Suppressor macrophage treated with lipopolysaccharide for 4 hours (primary cell): Measurements from ENCODE around the gene CERS6.
"Not testable (repeated sequence)": the region's sequence is repeated elsewhere in the genome, so short reads cannot be mapped to it uniquely, and the experiment has no call there.

Experiments used
- DNase-seq: peaks from one replicate; pipeline ENCODE4 v3.0.0-alpha.2; 2020

Gene CERS6

DNA sequence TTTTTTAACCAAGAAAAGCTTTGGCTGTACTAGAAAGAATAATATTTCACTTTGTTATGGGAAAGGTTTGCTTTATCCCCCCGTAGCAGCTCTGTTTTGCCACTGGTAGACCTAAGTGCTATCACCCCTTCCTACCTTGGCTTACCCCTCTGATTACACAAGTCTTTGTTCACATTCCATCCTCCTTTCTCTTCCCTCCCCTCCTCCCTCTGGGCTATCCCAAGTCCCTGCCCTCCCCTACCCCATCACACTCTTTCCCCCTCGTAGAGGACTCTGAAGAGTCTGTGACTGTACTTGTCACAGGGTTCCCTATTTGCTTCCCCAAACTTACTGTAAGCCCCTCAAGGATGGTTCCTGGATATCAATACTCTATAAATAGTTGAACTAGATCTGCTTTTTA lies 193.5 kb downstream of the CERS6 start:
- no peak for DNase-seq

DNA sequence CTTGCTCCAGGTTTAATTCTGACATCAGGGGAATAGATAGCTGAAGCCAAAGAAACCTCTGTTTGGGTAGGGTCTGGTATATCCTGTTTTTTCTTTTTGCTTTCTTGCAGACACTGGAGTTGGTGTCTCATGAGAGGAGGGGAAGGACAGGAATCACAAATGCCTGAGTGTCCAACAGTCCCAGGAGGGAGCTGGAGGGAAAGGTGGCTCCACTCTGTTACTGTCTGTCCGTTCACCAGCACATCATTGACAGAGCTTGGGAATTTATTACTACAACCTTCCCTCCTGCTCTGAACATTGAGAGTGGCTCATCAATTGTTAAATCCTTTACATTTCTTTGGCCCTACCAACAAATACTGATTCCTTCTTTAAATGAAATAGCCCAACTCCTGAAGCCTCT lies 194.1 kb downstream of the CERS6 start:
- no peak for DNase-seq

DNA sequence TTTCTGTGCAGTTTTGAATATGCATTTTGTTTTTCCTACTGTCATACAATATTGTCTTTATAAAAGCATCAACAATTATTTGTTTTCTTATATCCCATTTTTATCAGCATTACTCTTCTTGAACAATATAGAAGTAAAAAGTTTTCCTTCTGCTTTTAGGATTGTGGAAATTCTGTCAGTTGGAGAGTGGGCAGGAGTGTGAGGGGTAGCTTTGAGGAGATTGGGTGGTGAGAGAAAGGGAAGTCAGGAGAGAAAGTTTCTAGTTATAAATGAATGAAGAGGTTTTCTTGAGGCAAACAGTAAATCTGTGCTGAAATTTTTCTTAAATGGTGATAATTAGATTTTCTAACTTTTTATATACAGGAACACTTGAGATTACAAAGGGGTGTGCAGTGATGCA lies 194.7 kb downstream of the CERS6 start:
- peak; percentile 41 for DNase-seq

DNA sequence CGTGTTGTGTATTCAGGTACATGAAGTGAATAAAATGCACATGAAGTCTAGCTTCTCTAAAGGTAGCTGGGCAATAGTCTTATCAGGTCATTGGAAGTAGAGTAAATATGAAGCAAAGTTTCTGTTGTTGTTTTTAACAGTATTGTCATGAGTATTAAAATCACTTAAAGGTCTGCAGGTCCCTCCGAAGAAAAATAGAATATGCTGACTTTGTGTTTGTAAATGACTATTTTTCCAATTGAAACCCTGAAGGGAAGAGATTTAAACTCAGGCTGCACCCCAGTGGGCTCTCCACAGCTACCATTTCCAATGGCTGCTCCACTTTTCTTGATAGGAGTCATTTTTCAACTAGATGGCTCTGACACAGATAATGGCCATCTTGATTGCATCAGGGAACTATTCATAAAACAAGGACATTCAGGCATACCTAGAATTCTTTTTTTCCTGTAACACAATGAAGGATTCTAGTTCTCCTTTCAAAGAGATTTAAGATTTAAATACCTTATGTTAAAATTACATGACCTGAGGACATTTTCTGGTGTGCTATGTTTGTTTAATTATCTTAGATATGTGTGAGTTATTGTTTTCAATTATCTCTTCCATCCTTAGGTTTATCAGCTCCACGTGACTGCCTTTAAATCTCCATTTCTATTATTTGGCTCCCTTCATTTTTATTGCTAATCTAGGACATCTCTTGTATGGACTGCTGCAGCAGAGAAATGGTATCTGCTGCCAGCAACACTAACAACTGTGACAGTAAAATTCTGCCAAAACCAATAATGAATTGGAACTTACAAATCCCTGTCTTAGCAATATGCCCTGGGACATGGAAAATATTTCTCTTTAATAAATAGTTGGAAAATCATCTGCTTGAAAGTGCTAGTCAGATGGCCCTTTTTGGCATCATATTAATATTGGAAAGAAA lies 197.2 kb downstream of the CERS6 start:
- no peak for DNase-seq

DNA sequence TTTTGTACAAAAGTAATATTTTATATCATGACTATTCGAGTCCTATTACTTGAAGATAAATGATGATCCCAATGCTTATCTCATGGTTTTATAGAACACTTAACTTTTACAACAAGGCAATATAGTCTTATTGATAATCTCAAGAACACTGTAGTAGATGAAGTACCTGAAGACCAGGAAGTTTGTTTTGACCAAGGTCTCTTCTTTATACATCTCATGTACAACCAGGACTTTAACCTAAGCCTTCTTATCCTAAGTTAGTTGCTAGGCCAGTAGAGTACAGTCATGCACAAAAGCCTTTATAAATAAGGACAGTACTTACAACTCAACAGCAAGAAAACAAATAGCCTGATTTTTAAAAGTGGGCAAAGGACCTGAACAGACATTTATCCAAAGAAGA lies 198.6 kb downstream of the CERS6 start:
- DNase-seq = no peak

DNA sequence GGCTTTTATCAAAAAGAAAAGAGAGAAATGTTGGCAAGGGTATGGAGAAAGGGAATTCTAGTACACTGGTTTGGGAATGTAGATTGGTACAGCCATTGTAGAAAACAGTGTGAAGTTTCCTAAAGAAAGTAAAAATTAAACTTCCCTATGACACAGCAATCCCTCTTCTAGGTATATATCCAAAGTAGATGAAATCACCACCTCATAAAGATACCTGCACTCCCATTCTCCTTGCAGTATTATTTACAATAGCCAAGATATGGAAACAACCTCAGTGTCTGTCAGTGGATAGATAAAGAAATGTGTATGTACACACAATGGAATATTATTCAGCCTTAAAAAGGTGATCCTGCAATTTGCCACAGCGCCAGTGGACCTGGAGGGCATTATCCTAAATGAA lies 199.1 kb downstream of the CERS6 start:
- DNase-seq = no peak

DNA sequence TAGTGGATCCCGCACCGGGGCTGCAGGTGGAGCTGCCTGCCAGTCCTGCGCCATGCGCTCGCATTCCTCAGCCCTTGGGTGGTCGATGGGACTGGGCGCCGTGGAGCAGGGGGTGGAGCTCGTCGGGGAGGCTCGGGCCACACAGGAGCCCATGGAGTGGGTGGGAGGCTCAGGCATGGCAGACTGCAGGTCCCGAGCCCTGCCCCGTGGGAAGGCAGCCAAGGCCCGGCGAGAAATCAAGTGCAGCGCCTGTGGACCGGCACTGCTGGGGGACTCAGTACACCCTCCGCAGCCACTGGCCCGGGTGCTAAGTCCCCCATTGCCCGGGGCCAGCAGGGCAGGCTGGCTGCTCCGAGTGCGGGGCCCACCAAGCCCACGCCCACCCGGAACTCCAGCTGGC lies 201.3 kb downstream of the CERS6 start:
- DNase-seq = not testable (repeated sequence)

DNA sequence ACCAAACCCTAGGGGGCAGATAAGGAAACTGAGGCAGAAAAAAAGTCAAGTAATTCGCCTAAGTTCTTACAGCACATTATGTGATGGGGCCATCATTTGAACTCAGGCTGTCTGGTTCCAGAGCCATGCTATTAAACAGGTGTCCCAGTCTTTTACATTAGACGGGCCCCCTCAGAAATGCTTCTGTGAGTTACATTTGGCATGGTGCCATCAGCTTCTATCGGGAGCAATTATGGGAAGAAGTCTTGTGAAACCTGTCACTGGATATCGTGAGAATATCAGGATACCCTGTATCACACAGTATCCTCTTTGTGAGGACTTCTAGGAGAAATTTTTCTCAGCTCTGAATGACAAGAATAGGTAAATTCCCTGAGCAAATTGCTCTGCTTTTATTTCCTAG lies 202.6 kb downstream of the CERS6 start:
- DNase-seq = no peak

DNA sequence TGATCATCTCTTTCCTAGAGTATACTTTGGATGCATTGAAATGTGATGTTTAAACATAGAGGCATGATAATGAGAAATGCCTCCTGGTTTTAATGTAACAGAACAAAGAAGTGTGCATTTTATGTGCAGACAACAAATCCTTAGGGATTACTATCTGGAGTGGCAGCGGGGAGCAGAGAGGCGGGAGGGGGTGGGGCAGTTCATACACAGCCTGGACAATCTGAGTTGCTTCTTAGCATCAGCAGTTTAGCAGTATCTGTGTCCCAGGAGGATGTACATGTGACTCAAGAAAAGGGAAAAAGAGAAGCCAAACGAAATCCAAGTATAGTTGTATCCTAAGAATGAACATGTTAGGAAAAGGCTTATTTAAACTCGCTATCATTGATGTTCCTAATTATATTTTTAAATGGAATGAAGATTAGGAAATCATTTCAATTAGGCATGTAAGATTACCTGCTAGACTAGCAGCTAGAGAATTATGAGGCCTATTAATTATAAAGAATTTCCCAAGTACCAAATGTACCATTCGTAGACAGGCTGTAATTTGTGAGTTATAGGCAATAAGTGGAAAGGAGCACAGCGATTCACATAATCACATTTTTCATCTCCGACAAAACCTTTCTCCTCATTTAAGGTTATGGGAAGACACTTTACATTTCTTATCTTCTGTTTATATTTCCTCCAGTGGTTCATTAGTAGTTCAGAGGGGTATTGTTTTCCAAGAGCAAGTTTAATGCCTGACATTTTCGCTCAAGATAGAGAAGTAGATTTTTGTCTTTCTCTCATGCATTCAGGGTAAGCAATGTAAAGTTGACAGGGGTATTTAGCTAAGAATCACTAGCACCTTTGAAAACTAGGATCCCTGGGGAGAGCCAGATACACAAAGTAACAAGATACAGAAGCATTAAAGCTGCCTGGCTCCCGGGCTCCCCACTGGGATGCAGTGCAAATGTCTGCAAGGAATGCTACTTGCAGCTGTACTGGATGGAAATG lies 205.1 kb downstream of the CERS6 start:
- no peak for DNase-seq

DNA sequence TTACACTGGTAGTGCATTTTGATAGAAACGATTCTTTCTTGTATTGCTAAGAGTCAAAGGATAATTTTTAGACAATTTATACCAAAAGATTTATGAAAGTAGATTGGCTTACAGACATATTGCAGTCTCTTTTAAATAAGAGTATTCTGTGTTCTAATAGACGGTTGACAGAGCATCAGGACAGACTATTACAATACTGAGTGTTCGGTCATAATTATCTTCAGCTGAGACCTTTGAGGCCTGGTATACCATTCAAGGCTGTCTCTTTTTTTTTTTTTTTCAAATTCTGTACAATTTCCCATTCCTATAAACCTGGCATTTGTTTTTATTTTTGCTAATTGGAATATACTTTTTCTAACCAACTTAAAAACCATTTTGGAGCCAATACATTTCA lies 205.8 kb downstream of the CERS6 start:
- DNase-seq = no peak

DNA sequence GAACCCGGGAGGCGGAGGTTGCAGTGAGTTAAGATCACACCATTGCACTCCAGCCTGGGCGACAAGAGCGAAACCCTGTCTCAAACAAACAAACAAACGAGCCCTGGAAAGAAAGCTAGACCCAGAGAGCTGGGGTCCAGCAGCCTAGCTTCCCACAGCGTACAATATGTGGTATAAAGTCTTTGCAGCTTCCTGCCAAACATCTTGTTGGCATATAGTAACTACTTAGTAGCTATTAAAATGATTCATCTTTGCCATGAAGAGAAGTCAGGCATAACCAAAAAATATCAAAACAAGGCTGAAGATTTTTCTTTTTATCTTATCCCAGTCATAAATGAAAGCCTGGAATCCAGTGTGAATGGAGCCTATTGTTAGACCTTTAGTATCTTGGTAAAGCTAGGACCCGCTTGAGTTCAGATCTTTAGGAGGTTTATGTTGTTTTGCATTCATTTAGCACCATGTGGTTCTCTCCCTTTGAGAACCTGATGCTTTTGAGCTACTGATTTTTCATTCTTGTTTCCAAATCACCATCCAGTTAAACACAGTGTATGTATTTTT lies 206.7 kb downstream of the CERS6 start:
- DNase-seq = no peak

DNA sequence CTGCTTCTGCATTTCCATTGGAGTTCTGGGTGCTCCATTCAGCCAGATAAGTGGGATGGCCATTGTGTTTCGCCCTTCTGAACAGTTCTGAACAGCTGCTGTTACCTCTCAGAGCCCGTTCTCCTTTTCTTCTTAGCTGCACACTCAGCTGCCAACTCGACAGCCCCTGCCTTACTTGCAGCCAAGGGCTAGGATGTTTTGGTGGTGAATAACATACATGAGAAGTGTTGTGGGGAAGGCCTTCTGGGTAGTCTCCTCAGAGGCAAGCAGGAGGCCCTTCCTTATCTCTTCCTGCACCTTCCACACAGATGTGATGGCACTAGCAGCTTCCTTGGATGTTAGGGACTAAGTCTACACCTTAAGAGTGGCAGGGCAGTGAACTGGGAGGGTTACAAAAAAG lies 207.9 kb downstream of the CERS6 start:
- no peak for DNase-seq

DNA sequence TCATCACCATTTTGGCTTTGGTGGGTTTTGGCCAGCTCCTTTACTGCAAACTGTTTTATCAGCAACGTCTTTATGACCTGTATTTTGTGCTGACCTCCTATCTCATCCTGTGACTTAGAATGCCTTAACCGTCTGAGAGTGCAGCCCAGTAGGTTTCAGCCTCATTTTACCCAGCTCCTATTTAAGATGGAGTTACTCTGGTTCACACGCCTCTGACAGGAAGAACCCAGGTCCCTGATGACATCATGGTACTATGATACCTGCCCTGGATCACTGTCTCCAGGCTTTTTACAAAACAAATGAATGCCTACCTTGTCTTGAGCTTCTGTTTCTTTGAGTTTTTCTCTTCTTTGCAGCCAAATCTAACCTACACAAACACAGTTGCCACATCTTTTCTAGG lies 208.6 kb downstream of the CERS6 start:
- DNase-seq = not testable (repeated sequence)

DNA sequence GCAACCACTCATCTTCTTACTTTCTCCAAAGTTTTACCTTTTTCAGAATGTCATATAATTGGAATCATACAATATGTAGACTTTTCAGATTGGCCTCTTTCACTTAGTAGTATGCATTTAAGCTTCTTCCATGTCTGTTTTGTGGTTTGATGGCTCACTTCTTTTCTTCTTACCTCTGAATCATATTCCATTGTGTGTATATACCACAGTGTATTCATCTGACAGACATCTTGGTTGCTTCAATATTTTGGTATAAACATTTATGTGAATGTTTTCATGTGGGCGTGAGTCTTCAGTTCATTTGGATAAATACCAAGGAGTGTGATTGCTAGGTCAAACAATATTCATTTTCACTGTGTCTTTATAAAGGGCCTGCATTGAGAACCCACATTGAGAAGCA lies 210.3 kb downstream of the CERS6 start:
- no peak for DNase-seq

DNA sequence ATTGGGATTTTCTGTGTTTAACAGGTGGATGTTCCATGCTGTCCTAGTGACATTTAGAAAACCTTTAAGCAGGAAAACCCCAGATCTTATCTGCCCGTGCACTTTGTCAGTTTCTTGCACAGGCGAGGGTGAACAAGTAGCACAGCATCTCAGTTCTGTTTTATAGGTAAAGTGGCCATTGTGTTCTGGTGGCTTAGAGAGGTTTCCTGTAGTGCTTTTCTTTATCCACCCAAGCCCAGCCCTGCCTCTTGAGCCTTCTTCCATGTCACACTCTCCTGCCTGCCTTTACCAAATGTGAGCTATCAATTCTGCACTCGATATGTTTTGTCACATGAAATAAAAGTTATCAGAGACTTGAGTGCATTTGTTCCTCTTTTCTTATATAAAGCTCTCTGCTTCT lies 211.1 kb downstream of the CERS6 start:
- DNase-seq = no peak

DNA sequence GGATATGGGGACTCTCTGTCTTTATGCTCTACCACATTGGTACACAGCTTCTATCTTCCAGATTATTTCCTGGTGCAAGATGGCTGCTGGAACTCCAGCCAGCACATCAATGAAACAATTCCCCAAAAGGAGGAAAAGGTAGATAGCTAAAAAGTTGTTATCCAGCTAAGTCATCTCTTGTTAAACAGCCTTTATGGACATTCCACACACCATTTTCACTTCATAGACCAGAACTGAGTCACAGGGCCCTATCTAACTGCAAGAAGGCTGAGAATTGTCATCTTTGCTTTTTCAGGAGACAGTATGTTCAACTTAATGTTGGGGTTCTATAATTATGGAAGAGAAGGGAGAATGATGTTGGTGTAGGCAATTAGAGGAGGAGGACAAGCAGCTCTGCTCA lies 213.1 kb downstream of the CERS6 start:
- no peak for DNase-seq

DNA sequence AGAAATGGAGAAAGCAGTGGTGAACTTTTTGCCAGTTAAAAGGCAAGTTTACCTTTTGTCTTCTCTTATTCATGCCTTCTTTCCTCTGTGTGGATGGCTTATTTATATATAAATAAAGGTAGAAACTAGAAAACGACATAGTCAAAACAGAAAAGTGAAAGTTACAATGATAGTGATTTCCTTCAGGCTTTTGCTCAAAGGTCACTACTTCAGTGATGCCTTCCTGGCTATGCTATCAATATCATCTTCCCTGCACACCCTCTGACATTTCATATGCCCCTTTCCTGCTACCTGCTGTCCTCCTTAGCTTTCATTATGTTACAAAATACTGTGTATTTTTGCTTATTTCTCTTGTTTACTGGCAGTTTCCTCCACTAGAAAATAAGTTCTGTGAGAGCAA lies 214.4 kb downstream of the CERS6 start:
- DNase-seq = no peak

DNA sequence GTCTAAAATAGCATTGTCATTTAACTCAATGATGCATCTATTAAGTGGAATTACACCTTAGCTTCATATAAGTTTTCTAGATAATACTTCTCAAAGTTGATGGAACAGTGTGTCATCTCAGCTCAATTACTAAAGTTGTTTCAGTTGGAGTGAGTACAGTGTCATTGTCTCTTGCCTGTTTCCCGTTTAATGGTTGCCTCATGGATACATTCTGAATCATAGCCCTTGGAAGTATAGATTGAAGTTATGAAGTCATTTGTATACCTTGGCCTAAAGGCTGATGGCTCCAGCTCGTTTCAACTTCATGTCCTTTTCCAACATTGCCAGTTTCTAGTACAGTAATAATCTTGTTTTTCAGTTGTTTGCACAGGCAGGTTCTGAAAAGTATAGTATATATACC lies 215.9 kb downstream of the CERS6 start:
- DNase-seq = peak; percentile 17

DNA sequence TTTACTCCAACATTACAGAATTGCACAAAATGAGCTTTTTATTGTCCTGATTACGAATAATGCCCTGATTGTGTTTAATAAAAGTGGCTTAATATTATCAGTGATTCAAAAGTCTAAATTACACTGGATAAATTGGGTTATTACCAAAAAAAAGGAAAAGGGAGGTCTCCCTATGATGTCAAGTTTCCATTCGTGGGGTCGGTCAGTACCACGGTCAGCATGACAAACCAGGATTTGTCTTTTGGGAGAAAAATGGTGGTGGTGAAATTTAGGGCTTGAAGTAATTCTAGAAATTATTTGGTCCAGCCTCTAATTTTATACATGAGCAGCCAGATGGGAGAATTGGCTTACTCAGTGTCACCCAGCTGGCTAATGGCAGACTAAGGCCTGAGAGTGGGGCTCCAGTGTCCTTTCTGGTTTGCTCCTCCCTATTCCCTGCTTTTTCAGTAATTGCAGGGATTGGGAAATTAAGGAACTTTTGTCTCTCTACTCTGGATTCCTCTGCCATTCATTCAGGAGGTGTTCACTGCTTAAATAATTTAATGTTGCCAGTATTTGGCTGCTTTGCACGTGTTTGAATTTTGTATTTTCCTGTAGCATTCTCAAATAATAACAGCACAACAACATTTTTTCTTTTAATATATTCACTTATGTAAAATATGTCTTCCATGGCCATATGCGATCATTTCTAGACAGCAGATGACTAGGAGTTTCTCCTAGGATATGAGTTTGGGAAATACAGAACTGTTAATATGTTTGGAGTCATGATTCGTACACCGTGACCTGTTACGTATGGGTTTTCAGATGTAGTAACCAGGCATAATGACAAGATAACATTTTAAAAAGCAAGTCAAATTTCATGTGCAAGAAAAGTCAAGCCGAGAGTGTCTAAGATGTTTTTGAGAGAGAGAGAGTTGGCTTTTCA lies 217.5 kb downstream of the CERS6 start:
- no peak for DNase-seq

DNA sequence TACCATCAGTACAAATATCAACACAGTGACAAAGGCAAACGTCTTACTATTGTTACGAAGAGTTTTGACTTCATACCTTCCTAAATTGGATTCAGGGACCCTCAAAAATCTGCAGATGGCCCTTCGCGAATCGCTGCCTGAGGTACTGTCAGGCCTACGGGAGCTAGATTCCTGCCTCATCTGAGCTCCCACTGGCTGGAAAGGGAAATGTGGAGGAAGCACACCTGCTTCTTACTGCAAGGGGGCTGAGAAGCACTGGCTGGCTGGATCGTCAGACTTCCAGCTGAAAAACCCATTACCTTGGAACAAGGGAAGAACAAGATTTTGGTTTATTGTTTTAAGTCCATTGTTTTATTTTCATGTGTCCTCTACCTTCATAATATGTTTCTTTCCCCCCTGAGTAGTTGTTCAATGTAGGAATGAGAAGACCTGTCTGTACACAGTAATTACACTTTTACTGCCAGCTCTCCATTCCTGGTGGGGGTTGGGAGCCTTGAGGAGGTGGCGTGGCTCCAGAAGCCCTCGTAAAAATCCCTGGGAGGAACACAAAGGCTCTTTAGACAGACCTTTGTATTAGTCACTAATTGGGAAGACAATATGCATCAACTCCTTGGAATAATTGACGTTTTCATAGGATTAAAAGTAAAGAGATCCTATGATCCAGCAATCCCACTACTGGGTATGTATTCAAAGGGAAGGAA lies 222.2 kb downstream of the CERS6 start:
- DNase-seq = no peak

DNA sequence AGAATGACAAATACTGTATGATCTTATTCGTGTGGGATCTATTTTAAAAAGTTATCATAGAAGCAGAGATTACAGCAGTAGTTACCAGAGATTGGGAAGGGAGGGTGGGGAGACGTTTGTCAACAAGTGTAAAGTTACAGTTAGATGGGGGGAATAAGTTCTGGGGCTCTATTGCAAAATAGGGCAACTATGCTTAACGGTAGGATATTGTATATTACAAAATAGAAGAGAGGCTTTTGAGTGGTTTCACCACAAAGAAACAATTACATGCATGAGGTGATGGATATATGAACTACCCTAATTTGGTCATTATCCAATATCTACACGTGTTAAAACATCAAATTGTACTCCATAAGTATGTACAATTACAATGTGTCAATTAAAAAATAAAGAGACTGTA lies 223.0 kb downstream of the CERS6 start:
- DNase-seq = no peak
